IPS-20b (cell line): ENCODE results near the gene CES5A.
"Not testable (repeated sequence)": the region's sequence is repeated elsewhere in the genome, so short reads cannot be mapped to it uniquely, and the experiment has no call there.

Source experiments
- H3K27ac ChIP-seq: one replicate; pipeline ENCODE4 v1.5.1; 2013; ENCODE audit warnings: low read length
- H3K27me3 ChIP-seq: 2 replicates; pipeline ENCODE4 v1.6.1; 2013; ENCODE audit warnings: mild to moderate bottlenecking, low read length, inconsistent platforms; ENCODE audit not compliant: insufficient read depth
- H3K36me3 ChIP-seq: 2 replicates; pipeline ENCODE4 v1.6.1; 2013; ENCODE audit warnings: low read depth, mild to moderate bottlenecking, inconsistent platforms, low read length, moderate library complexity; ENCODE audit not compliant: insufficient read depth
- H3K4me1 ChIP-seq: 2 replicates; pipeline ENCODE4 v1.6.1; 2013; ENCODE audit warnings: mild to moderate bottlenecking, control low read depth, inconsistent platforms, low read length, moderate library complexity; ENCODE audit not compliant: insufficient read depth
- H3K4me3 ChIP-seq: 2 replicates; pipeline ENCODE4 v1.5.1; 2013; ENCODE audit warnings: mild to moderate bottlenecking, low read length, inconsistent platforms
- H3K9ac ChIP-seq: 2 replicates; pipeline ENCODE4 v1.6.1; 2013; ENCODE audit warnings: low read depth, mild to moderate bottlenecking, inconsistent platforms, low read length, moderate library complexity
- H3K9me3 ChIP-seq: 2 replicates; pipeline ENCODE4 v1.6.1; 2013; ENCODE audit warnings: mild to moderate bottlenecking, low read depth, low read length, inconsistent platforms; ENCODE audit not compliant: insufficient read depth

Gene CES5A

GRCh38 chr16:55824473-55825000, 50.6 kb downstream of the CES5A start:
- Histone ChIP-seq H3K9ac (no peak overlapping the region), H3K36me3 (no peaks in the 10 kb centered on the region), H3K27me3 (no peaks in the 10 kb centered on the region), H3K4me1 (no peaks in the 10 kb centered on the region), H3K27ac (no peak overlapping the region), H3K9me3 (no peaks in the 10 kb centered on the region), H3K4me3 (no peak overlapping the region)

GRCh38 chr16:55822280-55822810, 52.8 kb downstream of the CES5A start:
- no peaks in the 10 kb centered on the region for H3K9me3 ChIP-seq
- H3K4me3 ChIP-seq: no peak overlapping the region
- H3K4me1 ChIP-seq: no peaks in the 10 kb centered on the region
- no peak overlapping the region for H3K9ac ChIP-seq
- no peaks in the 10 kb centered on the region for H3K27me3 ChIP-seq
- H3K27ac ChIP-seq: no peak overlapping the region
- H3K36me3 ChIP-seq: no peaks in the 10 kb centered on the region

- no peaks in the 10 kb centered on the region for H3K36me3 ChIP-seq
- H3K27ac ChIP-seq: no peak overlapping the region
- H3K4me1 ChIP-seq: no peaks in the 10 kb centered on the region
- no peak overlapping the region for H3K4me3 ChIP-seq
- H3K27me3 ChIP-seq: no peaks in the 10 kb centered on the region
- no peak overlapping the region for H3K9ac ChIP-seq
- no peaks in the 10 kb centered on the region for H3K9me3 ChIP-seq
Observed at GRCh38 chr16:55821210-55821609, 54.0 kb downstream of the CES5A start.

DNA sequence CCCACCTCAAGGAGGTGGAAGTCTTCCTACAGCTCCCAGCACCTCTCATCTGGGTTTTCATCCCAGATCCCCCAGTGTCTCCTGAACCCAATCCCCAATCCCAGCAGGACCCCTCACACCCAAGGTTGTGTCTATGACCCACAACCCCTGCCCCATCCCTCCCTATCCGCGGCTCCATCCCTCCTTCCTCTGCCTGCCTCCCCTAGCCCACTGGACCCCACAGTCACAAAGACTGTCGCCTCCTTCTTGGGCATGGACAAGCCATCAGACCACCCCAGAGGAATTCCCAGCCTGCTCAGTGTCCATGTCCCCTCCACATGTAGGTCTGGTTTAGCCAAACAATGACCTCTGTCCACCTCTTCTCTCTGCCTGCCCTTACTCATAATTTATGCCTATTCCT, 54.6 kb downstream of the CES5A start:
- Histone ChIP-seq H3K4me1 (no peaks in the 10 kb centered on the region), H3K9ac (no peak overlapping the region), H3K27me3 (no peaks in the 10 kb centered on the region), H3K36me3 (no peaks in the 10 kb centered on the region), H3K4me3 (no peak overlapping the region), H3K27ac (no peak overlapping the region), H3K9me3 (no peaks in the 10 kb centered on the region)

DNA sequence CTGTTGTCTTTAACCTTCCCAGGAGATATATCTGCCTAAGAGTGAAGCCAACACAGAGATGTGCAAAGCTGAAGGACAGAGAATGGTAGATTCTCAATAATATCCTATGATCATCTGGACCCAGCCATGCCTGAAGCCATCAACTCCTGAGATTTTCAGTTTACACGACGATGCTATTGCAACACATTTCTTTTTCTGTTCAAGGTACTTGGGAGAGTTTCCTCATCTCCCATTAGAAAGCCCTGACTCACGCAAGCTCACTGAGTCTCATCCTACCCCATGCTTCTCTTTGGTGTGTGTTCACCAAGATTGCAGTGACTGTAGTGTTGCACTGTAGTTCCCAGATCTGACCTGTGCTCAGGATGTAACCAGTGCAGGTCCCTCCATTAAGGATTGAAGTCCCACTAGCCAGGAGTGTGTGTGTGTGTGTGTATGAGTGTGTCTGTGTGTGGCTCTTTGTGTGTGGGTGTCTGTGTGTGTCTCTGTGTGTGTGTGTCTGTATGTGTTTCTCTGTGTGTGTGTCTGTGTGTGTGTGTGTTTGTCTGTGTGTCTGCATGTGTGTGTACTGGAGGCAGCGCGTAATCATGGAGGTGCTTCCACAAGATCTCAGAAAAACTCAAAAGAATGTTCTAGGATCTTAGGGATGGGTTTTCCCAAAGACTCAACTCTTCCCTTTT, 57.8 kb downstream of the CES5A start:
- Histone ChIP-seq H3K36me3 (no peaks in the 10 kb centered on the region), H3K27me3 (no peaks in the 10 kb centered on the region)

DNA sequence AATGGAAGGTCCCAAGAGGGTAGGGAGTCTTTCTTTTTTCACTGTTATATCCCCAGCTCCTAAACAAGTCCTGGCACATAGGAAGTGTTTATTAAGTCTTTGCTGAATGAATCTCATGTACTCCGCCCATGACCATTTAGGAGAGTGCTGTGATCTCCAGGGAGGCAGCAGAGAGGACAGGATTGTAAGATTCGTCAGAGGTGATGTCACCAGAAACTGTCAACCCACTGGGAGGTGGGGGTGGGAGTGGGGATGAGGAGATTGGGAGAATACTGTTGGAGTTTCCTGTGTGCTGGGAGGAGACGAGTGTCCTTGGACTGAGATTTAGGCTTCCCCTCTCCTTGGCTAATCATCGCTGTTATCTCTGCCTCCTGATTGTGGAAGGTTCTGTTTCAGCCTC, 59.0 kb downstream of the CES5A start:
- not testable (repeated sequence) for H3K36me3 ChIP-seq, H3K4me3 ChIP-seq, H3K9me3 ChIP-seq, H3K4me1 ChIP-seq, H3K9ac ChIP-seq, H3K27ac ChIP-seq, H3K27me3 ChIP-seq

More for the DNA sequence above, 57.8 kb downstream of the CES5A start:
- no peak overlapping the region for H3K27ac ChIP-seq
- no peaks in the 10 kb centered on the region for H3K4me1 ChIP-seq
- H3K9ac ChIP-seq: no peak overlapping the region
- H3K4me3 ChIP-seq: no peak overlapping the region
- no peaks in the 10 kb centered on the region for H3K9me3 ChIP-seq

- Histone ChIP-seq H3K27me3 (no peaks in the 10 kb centered on the region), H3K27ac (no peak overlapping the region), H3K4me3 (no peak overlapping the region), H3K4me1 (no peaks in the 10 kb centered on the region), H3K36me3 (no peaks in the 10 kb centered on the region), H3K9me3 (no peaks in the 10 kb centered on the region), H3K9ac (no peak overlapping the region)
Observed at GRCh38 chr16:55815320-55815719, 59.9 kb downstream of the CES5A start.

DNA sequence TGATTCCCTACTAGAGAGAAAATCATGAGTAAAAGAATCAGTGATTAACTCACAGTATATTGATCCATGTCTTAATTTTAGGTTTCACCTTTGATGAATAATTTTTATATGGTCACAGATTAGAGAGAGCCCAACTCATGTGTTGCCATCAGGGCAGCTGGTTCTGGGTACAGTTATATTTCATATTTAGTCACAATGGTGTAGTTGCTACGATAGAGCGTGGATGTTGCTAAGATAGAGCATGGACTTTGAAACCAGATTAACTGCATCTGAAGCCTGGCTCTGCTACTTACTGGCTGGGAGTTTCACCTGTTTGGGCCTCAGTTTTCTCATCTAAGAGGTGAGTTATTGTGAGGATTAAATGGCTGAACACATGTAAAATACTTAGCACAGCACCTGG, 61.0 kb downstream of the CES5A start:
- not testable (repeated sequence) for H3K4me1 ChIP-seq, H3K27me3 ChIP-seq, H3K9me3 ChIP-seq, H3K27ac ChIP-seq, H3K4me3 ChIP-seq, H3K9ac ChIP-seq, H3K36me3 ChIP-seq

DNA sequence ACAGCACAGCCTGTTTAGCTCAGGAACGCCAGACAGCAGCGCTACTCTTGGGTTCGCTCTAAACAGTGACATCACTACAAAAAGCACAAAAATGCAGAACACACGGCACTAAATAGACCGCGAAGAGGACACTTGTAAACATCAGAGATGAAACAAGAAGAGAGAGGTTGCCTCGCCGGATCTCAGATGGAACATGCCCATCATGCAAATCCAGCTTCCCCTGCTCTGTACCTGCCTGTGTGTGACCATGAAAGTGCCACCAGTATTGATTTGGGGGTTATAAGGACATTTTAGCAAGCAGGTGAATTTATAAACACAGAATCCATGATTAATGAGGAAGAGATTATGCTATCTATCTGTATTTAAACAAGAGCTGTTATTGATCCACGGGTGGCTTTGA, 61.4 kb downstream of the CES5A start:
- not testable (repeated sequence) for H3K27ac ChIP-seq, H3K4me1 ChIP-seq, H3K9me3 ChIP-seq, H3K36me3 ChIP-seq, H3K4me3 ChIP-seq, H3K27me3 ChIP-seq, H3K9ac ChIP-seq

DNA sequence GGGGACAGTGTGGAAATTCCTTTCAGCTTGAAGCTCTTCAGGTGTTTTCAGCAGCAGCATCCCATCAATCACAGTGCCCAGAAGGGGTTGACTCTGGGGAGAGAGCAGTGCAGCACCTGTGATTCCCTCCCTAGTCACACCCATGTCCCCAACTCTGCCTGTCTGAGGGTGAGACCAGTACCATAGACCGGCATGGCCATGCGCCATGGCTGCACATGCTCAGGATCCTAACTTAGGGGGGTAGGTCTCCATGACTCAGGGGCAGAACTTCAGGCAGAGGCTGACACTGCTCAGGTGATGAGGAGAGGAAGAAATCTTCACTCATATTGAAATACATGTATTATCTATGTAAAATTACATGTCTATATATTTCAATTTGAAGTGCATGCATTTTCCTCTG, 62.2 kb downstream of the CES5A start:
- H3K27me3 ChIP-seq: no peaks in the 10 kb centered on the region
- no peaks in the 10 kb centered on the region for H3K4me1 ChIP-seq
- H3K27ac ChIP-seq: no peak overlapping the region
- no peaks in the 10 kb centered on the region for H3K36me3 ChIP-seq
- no peak overlapping the region for H3K4me3 ChIP-seq
- no peaks in the 10 kb centered on the region for H3K9me3 ChIP-seq
- H3K9ac ChIP-seq: no peak overlapping the region

GRCh38 chr16:55811811-55812210, 63.4 kb downstream of the CES5A start:
- Histone ChIP-seq H3K4me3 (no peak overlapping the region), H3K27ac (no peak overlapping the region), H3K9ac (no peak overlapping the region), H3K27me3 (no peaks in the 10 kb centered on the region), H3K36me3 (no peaks in the 10 kb centered on the region), H3K9me3 (no peaks in the 10 kb centered on the region), H3K4me1 (no peaks in the 10 kb centered on the region)

DNA sequence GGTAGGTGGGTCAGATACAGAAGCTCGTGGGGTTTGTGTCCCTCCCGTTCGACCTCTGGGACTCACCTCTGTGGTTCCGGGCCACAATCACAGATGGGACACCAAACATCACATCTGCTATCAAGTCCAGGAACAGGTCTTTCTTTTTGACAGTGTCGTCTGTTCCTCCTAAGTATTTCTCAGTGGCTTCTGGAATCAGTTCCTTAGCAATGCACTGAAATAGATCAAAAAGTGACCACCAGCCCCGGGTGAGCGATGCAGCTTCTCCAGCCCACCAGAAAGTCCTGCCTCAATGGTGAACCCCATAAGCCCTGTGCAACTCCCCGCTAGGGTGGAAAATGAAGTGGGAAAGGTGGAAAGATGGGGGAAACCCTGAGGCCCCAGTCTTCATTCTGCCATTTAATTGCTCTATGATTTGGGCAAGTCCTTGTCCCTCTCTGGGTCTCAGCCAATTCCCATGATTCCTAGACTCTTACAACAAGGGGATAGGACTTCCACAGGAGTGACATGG, 64.7 kb downstream of the CES5A start:
- H3K4me3 ChIP-seq: no peak overlapping the region
- no peak overlapping the region for H3K9ac ChIP-seq
- H3K4me1 ChIP-seq: no peaks in the 10 kb centered on the region
- H3K9me3 ChIP-seq: no peaks in the 10 kb centered on the region
- H3K27ac ChIP-seq: no peak overlapping the region
- H3K27me3 ChIP-seq: no peaks in the 10 kb centered on the region
- H3K36me3 ChIP-seq: no peaks in the 10 kb centered on the region
